Measurements from ENCODE around the gene ROR1.

- TF ChIP-seq CTCF (conservative IDR thresholded peaks at IDR 0.05; ENCODE audit: low read length) (no peak), EZH2phosphoT487 (IDR thresholded peaks at IDR 0.05; ENCODE audit: borderline replicate concordance, low read depth, low read length) (no peak)
Observed at GRCh38 chr1:64000021-64000420, 226.2 kb downstream of the ROR1 start.

Data from OCI-LY7 (cell line).